Measurements from ENCODE around the gene COL4A1.

Gene COL4A1

GRCh38 chr13:110224519-110224918 lies 82.4 kb downstream of the COL4A1 start:
- no peaks in the 10 kb centered on the region for H4K20me1 ChIP-seq (ENCODE audit: insufficient read depth)
- no peaks in the 10 kb centered on the region for H3K4me1 ChIP-seq (ENCODE audit: low read depth, poor library complexity, severe bottlenecking)
- H3K36me3 ChIP-seq (ENCODE audit: insufficient read depth) = no peaks in the 10 kb centered on the region
- no peak overlapping the region for H3K9ac ChIP-seq
- H3K27ac ChIP-seq = no peak overlapping the region
- H2AFZ ChIP-seq (ENCODE audit: low read depth) = no peak overlapping the region
- no peak overlapping the region for H3K4me3 ChIP-seq (IDR thresholded peaks at IDR 0.05; ENCODE audit: insufficient read depth, low read depth, low read length)
- no peaks in the 10 kb centered on the region for H3K79me2 ChIP-seq (ENCODE audit: insufficient read depth, low read depth)
- TF ChIP-seq, protein P1, sequence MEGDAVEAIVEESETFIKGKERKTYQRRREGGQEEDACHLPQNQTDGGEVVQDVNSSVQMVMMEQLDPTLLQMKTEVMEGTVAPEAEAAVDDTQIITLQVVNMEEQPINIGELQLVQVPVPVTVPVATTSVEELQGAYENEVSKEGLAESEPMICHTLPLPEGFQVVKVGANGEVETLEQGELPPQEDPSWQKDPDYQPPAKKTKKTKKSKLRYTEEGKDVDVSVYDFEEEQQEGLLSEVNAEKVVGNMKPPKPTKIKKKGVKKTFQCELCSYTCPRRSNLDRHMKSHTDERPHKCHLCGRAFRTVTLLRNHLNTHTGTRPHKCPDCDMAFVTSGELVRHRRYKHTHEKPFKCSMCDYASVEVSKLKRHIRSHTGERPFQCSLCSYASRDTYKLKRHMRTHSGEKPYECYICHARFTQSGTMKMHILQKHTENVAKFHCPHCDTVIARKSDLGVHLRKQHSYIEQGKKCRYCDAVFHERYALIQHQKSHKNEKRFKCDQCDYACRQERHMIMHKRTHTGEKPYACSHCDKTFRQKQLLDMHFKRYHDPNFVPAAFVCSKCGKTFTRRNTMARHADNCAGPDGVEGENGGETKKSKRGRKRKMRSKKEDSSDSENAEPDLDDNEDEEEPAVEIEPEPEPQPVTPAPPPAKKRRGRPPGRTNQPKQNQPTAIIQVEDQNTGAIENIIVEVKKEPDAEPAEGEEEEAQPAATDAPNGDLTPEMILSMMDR (conservative IDR thresholded peaks at IDR 0.05; ENCODE audit: low read depth, low read length) = no peak
- no peaks in the 10 kb centered on the region for H3K27me3 ChIP-seq (ENCODE audit: insufficient read depth, low read depth)
- H3K4me2 ChIP-seq = no peak overlapping the region

DNA sequence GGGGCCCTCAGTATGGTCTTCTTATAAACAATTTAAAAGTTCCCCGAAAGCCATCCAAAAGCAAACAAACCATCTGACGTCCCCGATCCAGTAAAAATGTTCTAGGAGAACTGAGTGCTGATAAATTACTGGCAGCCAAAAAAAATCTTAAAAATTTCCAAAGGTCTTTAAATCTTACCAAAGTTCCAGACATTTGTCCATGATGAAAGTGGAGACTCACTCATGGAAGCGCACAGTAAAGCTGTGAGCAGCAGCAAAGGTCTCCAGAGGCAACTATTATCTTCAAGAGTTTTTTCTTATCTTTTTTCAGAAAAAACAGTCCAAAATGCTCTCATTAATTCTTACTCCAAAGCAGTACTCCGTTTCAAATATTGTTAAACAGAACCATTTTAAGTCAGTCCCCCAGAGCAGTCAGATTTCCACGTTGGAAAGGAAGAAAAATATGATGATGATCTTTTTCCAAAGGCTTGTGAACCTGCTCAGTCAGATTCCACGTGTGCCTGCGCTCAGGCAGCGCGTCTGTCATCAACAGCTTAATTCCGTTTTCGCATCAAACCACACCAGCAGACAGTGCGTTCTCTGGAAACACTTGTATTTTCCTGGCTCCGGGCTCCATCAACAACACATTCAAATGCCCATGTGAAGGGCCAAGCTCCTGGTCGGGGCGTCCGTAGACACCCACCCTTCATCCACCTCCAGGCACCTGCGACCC lies 85.4 kb downstream of the COL4A1 start:
- Histone ChIP-seq H4K20me1 (ENCODE audit: insufficient read depth) (no peaks in the 10 kb centered on the region), H3K27me3 (ENCODE audit: insufficient read depth, low read depth) (no peaks in the 10 kb centered on the region), H2AFZ (ENCODE audit: low read depth) (no peak overlapping the region), H3K36me3 (ENCODE audit: insufficient read depth) (no peaks in the 10 kb centered on the region), H3K79me2 (ENCODE audit: insufficient read depth, low read depth) (no peaks in the 10 kb centered on the region), H3K9ac (no peak overlapping the region), H3K4me2 (no peak overlapping the region), H3K4me1 (ENCODE audit: low read depth, poor library complexity, severe bottlenecking) (no peaks in the 10 kb centered on the region), H3K4me3 (IDR thresholded peaks at IDR 0.05; ENCODE audit: insufficient read depth, low read depth, low read length) (no peak overlapping the region), H3K27ac (no peak overlapping the region)
- TF ChIP-seq, protein P1 (conservative IDR thresholded peaks at IDR 0.05; ENCODE audit: low read depth, low read length) = no peak

- Histone ChIP-seq H3K4me3 (IDR thresholded peaks at IDR 0.05; ENCODE audit: insufficient read depth, low read depth, low read length) (no peak overlapping the region), H4K20me1 (ENCODE audit: insufficient read depth) (no peaks in the 10 kb centered on the region), H3K79me2 (ENCODE audit: insufficient read depth, low read depth) (no peaks in the 10 kb centered on the region), H3K27ac (no peak overlapping the region), H3K4me2 (no peak overlapping the region), H3K9ac (no peak overlapping the region), H3K36me3 (ENCODE audit: insufficient read depth) (no peaks in the 10 kb centered on the region), H3K4me1 (ENCODE audit: low read depth, poor library complexity, severe bottlenecking) (no peaks in the 10 kb centered on the region), H2AFZ (ENCODE audit: low read depth) (no peak overlapping the region), H3K27me3 (ENCODE audit: insufficient read depth, low read depth) (no peaks in the 10 kb centered on the region)
- TF ChIP-seq, protein P1 (conservative IDR thresholded peaks at IDR 0.05; ENCODE audit: low read depth, low read length) = no peak
Observed at GRCh38 chr13:110220471-110220870, 86.5 kb downstream of the COL4A1 start.

- TF ChIP-seq, protein P1 (conservative IDR thresholded peaks at IDR 0.05; ENCODE audit: low read depth, low read length) = no peak
- no peak overlapping the region for H3K4me3 ChIP-seq (IDR thresholded peaks at IDR 0.05; ENCODE audit: insufficient read depth, low read depth, low read length)
- no peaks in the 10 kb centered on the region for H3K4me1 ChIP-seq (ENCODE audit: low read depth, poor library complexity, severe bottlenecking)
- H3K4me2 ChIP-seq = no peak overlapping the region
- H3K9ac ChIP-seq = no peak overlapping the region
- no peaks in the 10 kb centered on the region for H3K79me2 ChIP-seq (ENCODE audit: insufficient read depth, low read depth)
- H3K36me3 ChIP-seq (ENCODE audit: insufficient read depth) = no peaks in the 10 kb centered on the region
- no peak overlapping the region for H3K27ac ChIP-seq
- no peaks in the 10 kb centered on the region for H4K20me1 ChIP-seq (ENCODE audit: insufficient read depth)
- no peak overlapping the region for H2AFZ ChIP-seq (ENCODE audit: low read depth)
- no peaks in the 10 kb centered on the region for H3K27me3 ChIP-seq (ENCODE audit: insufficient read depth, low read depth)
Observed at GRCh38 chr13:110218581-110219201, 88.3 kb downstream of the COL4A1 start.
